ENCODE results near the gene ST6GALNAC2.

ST6GALNAC2 gene

GRCh38 chr17:76578376-76578775 is 7.3 kb downstream of the ST6GALNAC2 start:
- no peak overlapping the region for H3K4me3 ChIP-seq (ENCODE audit: low read depth, low read length)
- TF ChIP-seq CTCF (IDR thresholded peaks at IDR 0.05; ENCODE audit: borderline replicate concordance, insufficient read depth, low read depth, low read length): no peak

- no peak for TF ChIP-seq CTCF (IDR thresholded peaks at IDR 0.05; ENCODE audit: borderline replicate concordance, insufficient read depth, low read depth, low read length)
These were observed 7.8 kb downstream of the ST6GALNAC2 start for GRCh38 chr17:76577876-76578275.

GRCh38 chr17:76576189-76576588 is 9.5 kb downstream of the ST6GALNAC2 start:
- TF ChIP-seq CTCF (IDR thresholded peaks at IDR 0.05; ENCODE audit: borderline replicate concordance, insufficient read depth, low read depth, low read length): no peak
- no peak overlapping the region for H3K4me3 ChIP-seq (ENCODE audit: low read depth, low read length)

More at GRCh38 chr17:76577876-76578275, 7.8 kb downstream of the ST6GALNAC2 start:
- H3K4me3 ChIP-seq (ENCODE audit: low read depth, low read length): no peak overlapping the region

GRCh38 chr17:76575570-76575969 is 10.1 kb downstream of the ST6GALNAC2 start:
- no peak overlapping the region for H3K4me3 ChIP-seq (ENCODE audit: low read depth, low read length)
- TF ChIP-seq CTCF (IDR thresholded peaks at IDR 0.05; ENCODE audit: borderline replicate concordance, insufficient read depth, low read depth, low read length): no peak

- no peak for TF ChIP-seq CTCF (IDR thresholded peaks at IDR 0.05; ENCODE audit: borderline replicate concordance, insufficient read depth, low read depth, low read length)
- H3K4me3 ChIP-seq (ENCODE audit: low read depth, low read length): no peak overlapping the region
These were observed 11.5 kb downstream of the ST6GALNAC2 start for GRCh38 chr17:76574166-76574565.

- no peak overlapping the region for H3K4me3 ChIP-seq (ENCODE audit: low read depth, low read length)
- no peak for TF ChIP-seq CTCF (IDR thresholded peaks at IDR 0.05; ENCODE audit: borderline replicate concordance, insufficient read depth, low read depth, low read length)
These were observed 12.6 kb downstream of the ST6GALNAC2 start for GRCh38 chr17:76573096-76573495.

GRCh38 chr17:76572201-76572910 is 13.3 kb downstream of the ST6GALNAC2 start:
- TF ChIP-seq CTCF (IDR thresholded peaks at IDR 0.05; ENCODE audit: borderline replicate concordance, insufficient read depth, low read depth, low read length): no peak
- H3K4me3 ChIP-seq (ENCODE audit: low read depth, low read length): no peak overlapping the region
